GM10266 (cell line): ENCODE measurements around the gene TGIF2.

Experiments used
- DNase-seq: peaks from one replicate; pipeline ENCODE4 v3.0.0; 2012; ENCODE audit errors: extremely low spot score
- TF ChIP-seq, protein P1 (sequence below): IDR thresholded peaks from 2 replicates; pipeline ENCODE4 v1.5.1; 2012; ENCODE audit warnings: mild to moderate bottlenecking, low read depth; ENCODE audit not compliant: control insufficient read depth, insufficient read depth; ENCODE audit errors: missing control alignments

The TGIF2 gene

DNA sequence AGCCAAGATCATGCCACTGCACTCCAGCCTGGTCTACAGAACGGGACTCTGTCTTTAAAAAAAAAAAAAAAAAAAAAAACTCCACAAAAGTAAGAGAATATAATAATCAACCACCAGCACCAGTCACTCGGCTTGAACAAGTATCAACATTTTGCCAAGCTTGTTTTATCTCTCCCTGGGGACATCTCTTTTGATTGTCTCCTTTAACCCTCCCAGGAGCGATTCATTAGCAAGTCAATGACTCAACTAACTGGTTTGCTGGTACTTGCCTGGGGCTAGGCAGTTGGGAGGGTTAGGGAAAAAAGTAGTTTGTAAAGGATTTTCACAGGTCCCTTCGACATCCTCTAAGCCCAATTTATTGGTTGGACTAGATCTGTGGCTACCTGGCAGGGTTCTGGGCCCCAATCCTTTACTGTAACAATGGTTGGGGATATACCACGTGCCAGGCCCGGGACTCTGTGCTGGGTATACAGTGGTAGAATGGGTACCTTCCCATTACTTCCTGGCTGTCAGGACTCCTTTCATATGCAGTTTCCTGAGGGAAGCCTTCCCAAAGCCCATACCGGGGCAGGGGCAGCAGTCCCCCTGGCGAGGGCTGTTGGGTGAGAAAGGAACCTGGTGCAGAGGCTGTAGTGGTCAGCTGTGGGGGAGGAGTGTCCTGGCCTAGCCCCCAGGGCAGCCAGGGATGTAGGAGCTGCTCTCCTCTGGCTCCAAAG lies 12.2 kb downstream of the TGIF2 start:
- DNase-seq: no peak
- TF ChIP-seq, protein P1, sequence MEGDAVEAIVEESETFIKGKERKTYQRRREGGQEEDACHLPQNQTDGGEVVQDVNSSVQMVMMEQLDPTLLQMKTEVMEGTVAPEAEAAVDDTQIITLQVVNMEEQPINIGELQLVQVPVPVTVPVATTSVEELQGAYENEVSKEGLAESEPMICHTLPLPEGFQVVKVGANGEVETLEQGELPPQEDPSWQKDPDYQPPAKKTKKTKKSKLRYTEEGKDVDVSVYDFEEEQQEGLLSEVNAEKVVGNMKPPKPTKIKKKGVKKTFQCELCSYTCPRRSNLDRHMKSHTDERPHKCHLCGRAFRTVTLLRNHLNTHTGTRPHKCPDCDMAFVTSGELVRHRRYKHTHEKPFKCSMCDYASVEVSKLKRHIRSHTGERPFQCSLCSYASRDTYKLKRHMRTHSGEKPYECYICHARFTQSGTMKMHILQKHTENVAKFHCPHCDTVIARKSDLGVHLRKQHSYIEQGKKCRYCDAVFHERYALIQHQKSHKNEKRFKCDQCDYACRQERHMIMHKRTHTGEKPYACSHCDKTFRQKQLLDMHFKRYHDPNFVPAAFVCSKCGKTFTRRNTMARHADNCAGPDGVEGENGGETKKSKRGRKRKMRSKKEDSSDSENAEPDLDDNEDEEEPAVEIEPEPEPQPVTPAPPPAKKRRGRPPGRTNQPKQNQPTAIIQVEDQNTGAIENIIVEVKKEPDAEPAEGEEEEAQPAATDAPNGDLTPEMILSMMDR: no peak

DNA sequence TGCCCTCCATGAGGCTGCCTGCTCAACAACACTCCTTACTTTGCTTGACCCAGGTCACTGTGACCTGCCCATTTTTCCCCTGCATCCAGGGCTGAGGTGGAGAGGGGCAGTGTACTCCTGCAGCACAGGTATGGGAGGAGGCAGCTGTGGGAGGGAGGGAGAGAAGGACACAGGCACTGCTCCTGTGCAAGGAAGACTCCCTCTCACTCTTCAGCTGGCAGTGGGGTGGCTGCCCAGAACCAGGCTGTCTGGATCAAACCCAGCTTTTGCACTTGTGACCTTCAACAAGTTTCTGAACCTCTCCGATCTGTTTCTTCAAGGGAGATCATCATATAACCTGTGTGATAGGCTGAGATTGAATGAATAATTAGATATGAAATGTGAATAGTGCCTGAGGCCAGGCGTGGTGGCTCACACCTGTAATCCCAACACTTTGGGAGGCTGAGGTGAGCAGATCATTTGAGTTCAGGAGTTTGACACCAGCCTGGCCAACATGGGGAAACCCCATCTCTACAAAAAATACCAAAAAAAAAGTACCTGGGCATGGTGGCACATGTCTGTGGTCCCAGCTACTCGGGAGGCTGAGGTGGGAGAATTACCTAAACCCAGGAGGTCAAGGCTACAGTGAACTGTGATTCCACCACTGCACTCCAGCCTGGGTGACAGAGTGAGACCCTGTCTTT lies 14.1 kb downstream of the TGIF2 start:
- no peak for DNase-seq
- TF ChIP-seq, protein P1: no peak

DNA sequence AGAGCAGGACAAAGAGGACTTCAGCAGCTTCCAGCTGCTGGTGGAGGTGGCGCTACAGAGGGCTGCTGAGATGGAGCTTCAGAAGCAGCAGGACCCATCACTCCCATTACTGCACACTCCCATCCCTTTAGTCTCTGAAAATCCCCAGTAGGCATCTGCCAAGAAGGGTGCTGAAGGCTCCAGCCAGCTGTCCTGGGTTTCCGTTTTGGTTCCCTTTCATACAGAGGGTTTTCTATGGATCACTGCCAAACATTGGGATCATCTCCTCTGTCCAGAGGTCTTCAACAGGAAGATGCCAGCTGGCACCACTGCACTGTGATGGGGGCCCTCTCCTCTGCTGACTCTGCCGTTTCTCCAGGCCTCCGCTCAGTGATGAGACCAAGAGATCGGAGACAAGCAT lies 17.9 kb downstream of the TGIF2 start:
- DNase-seq: no peak
- TF ChIP-seq, protein P1: no peak

DNA sequence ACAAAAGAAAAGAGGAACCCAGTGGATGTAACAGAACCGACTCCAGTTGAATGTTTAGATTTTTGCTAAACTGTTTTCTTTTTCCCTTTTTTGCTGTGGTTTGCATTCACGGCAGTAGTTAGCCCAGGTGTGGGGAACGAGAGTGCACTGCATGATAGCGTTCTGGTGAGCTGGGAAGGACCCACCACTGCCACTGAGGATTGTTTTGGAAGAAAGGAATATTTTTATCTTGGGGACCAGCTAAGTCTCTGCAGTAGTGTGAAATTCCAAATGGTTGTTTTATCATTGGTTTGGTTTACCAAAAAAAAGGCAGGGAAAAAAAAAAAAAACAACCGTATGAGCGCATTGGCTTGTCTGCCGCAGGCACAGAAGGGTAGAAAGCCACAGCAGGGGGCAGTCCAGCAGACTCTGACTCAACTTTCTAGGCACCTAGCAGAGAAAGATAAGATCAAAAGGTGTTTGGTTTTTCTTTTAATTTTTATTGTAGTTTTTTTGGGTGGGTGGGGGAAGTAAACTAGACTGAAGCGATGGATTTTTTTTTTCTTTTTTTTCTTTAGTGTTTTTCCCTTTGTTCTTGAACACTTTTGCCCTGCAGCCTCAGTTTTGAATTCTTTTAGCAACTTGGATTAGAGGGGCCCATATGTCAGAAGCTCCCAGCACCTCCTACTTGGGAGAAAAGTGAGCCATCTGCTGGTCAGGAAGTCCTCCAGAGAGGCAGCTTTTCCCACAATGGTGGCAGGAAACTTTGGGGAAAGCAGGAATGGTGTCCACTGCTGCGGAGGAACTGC lies 18.7 kb downstream of the TGIF2 start:
- TF ChIP-seq, protein P1: peak; percentile 44
- DNase-seq: no peak

DNA sequence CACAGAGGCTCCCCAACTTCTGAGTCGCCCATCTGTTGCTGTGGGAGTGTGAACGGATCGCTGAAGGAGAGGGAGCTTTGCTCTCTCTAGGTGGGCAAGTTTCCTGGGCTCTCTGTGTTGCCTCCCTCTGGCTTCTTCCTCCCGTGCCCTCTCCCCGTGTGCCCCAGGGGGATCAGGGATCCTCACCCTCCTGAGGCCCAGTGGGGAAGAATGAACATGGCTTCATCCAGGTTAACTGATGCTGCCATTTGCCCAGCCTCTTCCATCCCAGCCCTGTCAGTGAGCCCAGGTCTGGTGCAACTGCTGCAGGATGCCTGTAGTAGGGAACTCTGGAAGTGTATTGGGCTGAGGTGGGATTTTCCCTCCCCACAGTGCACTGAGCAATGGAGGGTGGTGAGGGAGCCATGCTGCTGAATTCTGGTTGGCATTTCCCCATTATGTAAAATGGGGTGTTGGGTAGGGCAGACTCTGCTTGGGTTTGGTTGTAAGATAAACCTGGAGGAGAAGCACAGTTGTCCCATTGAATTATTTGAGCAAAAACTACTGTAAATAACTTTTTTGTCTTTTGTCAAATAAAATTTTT lies 20.0 kb downstream of the TGIF2 start:
- TF ChIP-seq, protein P1: no peak
- DNase-seq: no peak

DNA sequence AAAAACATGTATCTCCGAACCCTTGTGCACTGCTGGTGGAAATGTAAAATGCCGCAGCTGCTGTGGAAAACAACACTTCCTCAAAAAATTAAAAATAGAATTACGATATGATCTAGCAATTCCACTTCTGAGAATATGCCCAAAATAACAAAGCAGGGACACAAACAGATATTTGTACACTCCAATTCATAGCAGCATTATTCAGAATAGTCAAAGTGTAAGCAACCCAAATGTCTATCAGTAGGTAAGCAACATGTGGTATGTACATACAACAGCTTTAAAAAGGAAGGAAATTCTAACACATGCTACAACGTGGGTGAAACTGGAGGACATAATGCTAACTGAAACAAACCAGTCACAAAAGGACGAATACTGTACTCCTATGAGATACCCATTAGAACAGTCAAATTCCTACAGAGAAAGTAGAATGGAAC lies 26.5 kb downstream of the TGIF2 start:
- DNase-seq: no peak
- TF ChIP-seq, protein P1: no peak
